SK-N-SH treated with all-trans-retinoic acid at 6 μM for 48 hours (cell line): ENCODE measurements around the gene ZNF595.

Experiments
- ATAC-seq: fragments of 200-7000 bp; cut with Tn5 transposase; 3 replicates; pipeline ENCODE4 v1.9.1; 2020; ENCODE audit warnings: mild to moderate bottlenecking, moderate library complexity
- ARNTL ChIP-seq: fragments of 450-650 bp; formaldehyde crosslinking; IDR thresholded peaks from 2 replicates; pipeline ENCODE4 v1.5.0; 2020; ENCODE audit warnings: low read depth, mild to moderate bottlenecking, moderate library complexity, borderline replicate concordance
- CSDC2 ChIP-seq: fragments of 250-450 bp; sonication (Bioruptor Pico); IDR thresholded peaks from 2 replicates; pipeline ENCODE4 v1.5.0; 2020; ENCODE audit warnings: mild to moderate bottlenecking, moderate library complexity
- ESRRG ChIP-seq: fragments of 250-450 bp; sonication (Bioruptor Pico); IDR thresholded peaks from 2 replicates; pipeline ENCODE4 v1.6.1; 2021; ENCODE audit warnings: mild to moderate bottlenecking
- GLIS3 ChIP-seq: fragments of 250-450 bp; sonication (Bioruptor Pico); IDR thresholded peaks from 2 replicates; pipeline ENCODE4 v1.5.0; 2020; ENCODE audit warnings: mild to moderate bottlenecking, moderate library complexity
- ISL1 ChIP-seq: fragments of 250-450 bp; sonication (Bioruptor Pico); IDR thresholded peaks from 2 replicates; pipeline ENCODE4 v2.1.2; 2022; ENCODE audit warnings: mild to moderate bottlenecking, moderate library complexity
- OSR1 ChIP-seq: fragments of 250-450 bp; sonication (Bioruptor Pico); IDR thresholded peaks from 2 replicates; pipeline ENCODE4 v1.8.0; 2022; ENCODE audit warnings: moderate library complexity, mild to moderate bottlenecking, inconsistent platforms
- PPARA ChIP-seq: fragments of 250-450 bp; sonication (Bioruptor Pico); IDR thresholded peaks from 2 replicates; pipeline ENCODE4 v1.5.0; 2020; ENCODE audit warnings: mild to moderate bottlenecking, borderline replicate concordance
- RARB ChIP-seq: fragments of 250-450 bp; sonication (Bioruptor Pico); IDR thresholded peaks from 2 replicates; pipeline ENCODE4 v1.8.0; 2021; ENCODE audit warnings: mild to moderate bottlenecking, moderate library complexity
- TCF4 ChIP-seq: fragments of 250-450 bp; sonication (Bioruptor Pico); IDR thresholded peaks from 2 replicates; pipeline ENCODE4 v1.8.0; 2021; ENCODE audit warnings: mild to moderate bottlenecking, moderate library complexity, borderline replicate concordance
- TOX ChIP-seq: fragments of 250-450 bp; sonication (Bioruptor Pico); IDR thresholded peaks from 2 replicates; pipeline ENCODE4 v1.8.0; 2021; ENCODE audit warnings: mild to moderate bottlenecking, moderate library complexity, borderline replicate concordance
- ZC3H10 ChIP-seq: fragments of 250-450 bp; sonication (Bioruptor Pico); IDR thresholded peaks from 2 replicates; pipeline ENCODE4 v1.5.1; 2021; ENCODE audit warnings: mild to moderate bottlenecking, moderate library complexity
- ZFP3 ChIP-seq: fragments of 250-450 bp; sonication (Bioruptor Pico); IDR thresholded peaks from 2 replicates; pipeline ENCODE4 v1.5.0; 2020; ENCODE audit warnings: mild to moderate bottlenecking, moderate library complexity
- ZFP30 ChIP-seq: fragments of 450-650 bp; formaldehyde crosslinking; IDR thresholded peaks from 2 replicates; pipeline ENCODE4 v1.5.0; 2022; ENCODE audit warnings: mild to moderate bottlenecking, moderate library complexity
- ZNF565 ChIP-seq: fragments of 450-650 bp; formaldehyde crosslinking; conservative IDR thresholded peaks from 2 replicates; pipeline ENCODE4 v1.5.0; 2020; ENCODE audit warnings: low read depth, mild to moderate bottlenecking, moderate library complexity
- ZNF70 ChIP-seq: fragments of 450-650 bp; formaldehyde crosslinking; IDR thresholded peaks from 2 replicates; pipeline ENCODE4 v1.5.0; 2020; ENCODE audit warnings: mild to moderate bottlenecking, moderate library complexity
- ZNF8 ChIP-seq: fragments of 450-650 bp; formaldehyde crosslinking; IDR thresholded peaks from 2 replicates; pipeline ENCODE4 v1.5.0; 2020; ENCODE audit warnings: mild to moderate bottlenecking, moderate library complexity
- TF ChIP-seq, protein P1 (sequence below): fragments of 250-450 bp; sonication (Bioruptor Pico); IDR thresholded peaks from 2 replicates; pipeline ENCODE4 v1.8.0; 2020; ENCODE audit warnings: mild to moderate bottlenecking, moderate library complexity, borderline replicate concordance
- TF ChIP-seq, protein P2 (sequence below): fragments of 250-450 bp; sonication (Bioruptor Pico); IDR thresholded peaks from 2 replicates; pipeline ENCODE4 v1.5.1; 2021; ENCODE audit warnings: mild to moderate bottlenecking, moderate library complexity
- TF ChIP-seq, protein P3 (sequence below): fragments of 250-450 bp; sonication (Bioruptor Pico); IDR thresholded peaks from 2 replicates; pipeline ENCODE4 v1.5.1; 2020; ENCODE audit warnings: low read depth, mild to moderate bottlenecking, moderate library complexity
- TF ChIP-seq, protein P4 (sequence below): fragments of 250-450 bp; sonication (Bioruptor Pico); IDR thresholded peaks from 2 replicates; pipeline ENCODE4 v1.8.0; 2021; ENCODE audit warnings: low read depth, mild to moderate bottlenecking, moderate library complexity, borderline replicate concordance
- TF ChIP-seq, protein P5 (sequence below): fragments of 250-450 bp; sonication (Bioruptor Pico); IDR thresholded peaks from 2 replicates; pipeline ENCODE4 v1.5.0; 2020; ENCODE audit warnings: mild to moderate bottlenecking, moderate library complexity

ZNF595 gene

DNA sequence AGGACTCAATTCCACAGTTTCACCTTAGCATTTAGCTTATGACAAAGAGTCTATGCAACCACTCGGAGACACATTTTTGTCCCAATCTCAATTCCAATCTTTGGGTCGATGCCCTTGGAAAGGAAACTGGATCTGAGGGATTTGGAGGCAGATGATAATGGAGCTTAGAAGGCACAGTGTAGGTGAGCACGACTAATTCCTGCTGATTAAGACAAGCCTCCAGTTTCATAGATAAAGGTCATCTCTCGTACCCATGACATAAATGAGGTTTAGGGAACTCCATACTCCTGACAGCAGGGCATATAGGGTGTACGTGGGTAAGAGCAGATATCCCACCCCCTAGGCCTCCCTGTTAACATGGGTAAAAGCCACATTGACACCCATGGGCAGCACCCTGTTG lies 46.7 kb downstream of the ZNF595 start:
- ATAC-seq: no peak
- TF ChIP-seq, protein P1, sequence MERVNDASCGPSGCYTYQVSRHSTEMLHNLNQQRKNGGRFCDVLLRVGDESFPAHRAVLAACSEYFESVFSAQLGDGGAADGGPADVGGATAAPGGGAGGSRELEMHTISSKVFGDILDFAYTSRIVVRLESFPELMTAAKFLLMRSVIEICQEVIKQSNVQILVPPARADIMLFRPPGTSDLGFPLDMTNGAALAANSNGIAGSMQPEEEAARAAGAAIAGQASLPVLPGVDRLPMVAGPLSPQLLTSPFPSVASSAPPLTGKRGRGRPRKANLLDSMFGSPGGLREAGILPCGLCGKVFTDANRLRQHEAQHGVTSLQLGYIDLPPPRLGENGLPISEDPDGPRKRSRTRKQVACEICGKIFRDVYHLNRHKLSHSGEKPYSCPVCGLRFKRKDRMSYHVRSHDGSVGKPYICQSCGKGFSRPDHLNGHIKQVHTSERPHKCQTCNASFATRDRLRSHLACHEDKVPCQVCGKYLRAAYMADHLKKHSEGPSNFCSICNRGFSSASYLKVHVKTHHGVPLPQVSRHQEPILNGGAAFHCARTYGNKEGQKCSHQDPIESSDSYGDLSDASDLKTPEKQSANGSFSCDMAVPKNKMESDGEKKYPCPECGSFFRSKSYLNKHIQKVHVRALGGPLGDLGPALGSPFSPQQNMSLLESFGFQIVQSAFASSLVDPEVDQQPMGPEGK: no peak
- no peak for TF ChIP-seq ZNF565
- no peak for TF ChIP-seq PPARA
- no peak for TF ChIP-seq ZFP3
- no peak for TF ChIP-seq ZNF70 (CRISPR knock-in tag)
- TF ChIP-seq, protein P2, sequence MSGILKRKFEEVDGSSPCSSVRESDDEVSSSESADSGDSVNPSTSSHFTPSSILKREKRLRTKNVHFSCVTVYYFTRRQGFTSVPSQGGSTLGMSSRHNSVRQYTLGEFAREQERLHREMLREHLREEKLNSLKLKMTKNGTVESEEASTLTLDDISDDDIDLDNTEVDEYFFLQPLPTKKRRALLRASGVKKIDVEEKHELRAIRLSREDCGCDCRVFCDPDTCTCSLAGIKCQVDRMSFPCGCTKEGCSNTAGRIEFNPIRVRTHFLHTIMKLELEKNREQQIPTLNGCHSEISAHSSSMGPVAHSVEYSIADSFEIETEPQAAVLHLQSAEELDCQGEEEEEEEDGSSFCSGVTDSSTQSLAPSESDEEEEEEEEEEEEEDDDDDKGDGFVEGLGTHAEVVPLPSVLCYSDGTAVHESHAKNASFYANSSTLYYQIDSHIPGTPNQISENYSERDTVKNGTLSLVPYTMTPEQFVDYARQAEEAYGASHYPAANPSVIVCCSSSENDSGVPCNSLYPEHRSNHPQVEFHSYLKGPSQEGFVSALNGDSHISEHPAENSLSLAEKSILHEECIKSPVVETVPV: no peak
- no peak for TF ChIP-seq ESRRG (CRISPR knock-in tag)
- no peak for TF ChIP-seq OSR1 (CRISPR knock-in tag)
- no peak for TF ChIP-seq ISL1 (CRISPR knock-in tag)
- TF ChIP-seq ZNF8 (CRISPR knock-in tag): no peak
- TF ChIP-seq TCF4 (CRISPR knock-in tag): no peak
- no peak for TF ChIP-seq ZC3H10 (CRISPR knock-in tag)
- TF ChIP-seq CSDC2 (CRISPR knock-in tag): no peak
- no peak for TF ChIP-seq GLIS3

DNA sequence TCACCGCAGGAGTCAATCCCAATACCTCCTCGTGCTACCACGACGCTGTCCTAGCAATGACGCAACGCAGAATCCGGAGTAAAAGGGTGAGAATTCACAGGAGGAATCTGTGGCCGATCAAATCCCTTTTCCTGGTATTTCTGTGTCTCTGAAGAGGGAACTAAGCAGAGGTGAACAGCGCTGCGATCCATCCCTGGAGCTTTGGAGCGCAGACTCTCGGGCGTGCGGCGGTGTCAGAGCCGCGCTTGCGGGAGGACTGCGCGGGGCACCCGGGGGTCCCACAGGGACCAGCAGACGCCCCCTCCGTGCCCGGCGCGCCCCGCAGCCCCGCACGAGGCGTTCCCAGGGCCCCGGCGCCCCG lies 53.9 kb downstream of the ZNF595 start:
- TF ChIP-seq RARB (CRISPR knock-in tag): no peak
- TF ChIP-seq ZFP30: no peak
- no peak for TF ChIP-seq ESRRG (CRISPR knock-in tag)
- TF ChIP-seq OSR1 (CRISPR knock-in tag): no peak
- TF ChIP-seq, protein P1: no peak
- no peak for TF ChIP-seq ZNF565
- TF ChIP-seq, protein P3, sequence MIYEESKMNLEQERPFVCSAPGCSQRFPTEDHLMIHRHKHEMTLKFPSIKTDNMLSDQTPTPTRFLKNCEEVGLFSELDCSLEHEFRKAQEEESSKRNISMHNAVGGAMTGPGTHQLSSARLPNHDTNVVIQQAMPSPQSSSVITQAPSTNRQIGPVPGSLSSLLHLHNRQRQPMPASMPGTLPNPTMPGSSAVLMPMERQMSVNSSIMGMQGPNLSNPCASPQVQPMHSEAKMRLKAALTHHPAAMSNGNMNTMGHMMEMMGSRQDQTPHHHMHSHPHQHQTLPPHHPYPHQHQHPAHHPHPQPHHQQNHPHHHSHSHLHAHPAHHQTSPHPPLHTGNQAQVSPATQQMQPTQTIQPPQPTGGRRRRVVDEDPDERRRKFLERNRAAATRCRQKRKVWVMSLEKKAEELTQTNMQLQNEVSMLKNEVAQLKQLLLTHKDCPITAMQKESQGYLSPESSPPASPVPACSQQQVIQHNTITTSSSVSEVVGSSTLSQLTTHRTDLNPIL (CRISPR knock-in tag): no peak
- no peak for TF ChIP-seq TCF4 (CRISPR knock-in tag)
- TF ChIP-seq, protein P4, sequence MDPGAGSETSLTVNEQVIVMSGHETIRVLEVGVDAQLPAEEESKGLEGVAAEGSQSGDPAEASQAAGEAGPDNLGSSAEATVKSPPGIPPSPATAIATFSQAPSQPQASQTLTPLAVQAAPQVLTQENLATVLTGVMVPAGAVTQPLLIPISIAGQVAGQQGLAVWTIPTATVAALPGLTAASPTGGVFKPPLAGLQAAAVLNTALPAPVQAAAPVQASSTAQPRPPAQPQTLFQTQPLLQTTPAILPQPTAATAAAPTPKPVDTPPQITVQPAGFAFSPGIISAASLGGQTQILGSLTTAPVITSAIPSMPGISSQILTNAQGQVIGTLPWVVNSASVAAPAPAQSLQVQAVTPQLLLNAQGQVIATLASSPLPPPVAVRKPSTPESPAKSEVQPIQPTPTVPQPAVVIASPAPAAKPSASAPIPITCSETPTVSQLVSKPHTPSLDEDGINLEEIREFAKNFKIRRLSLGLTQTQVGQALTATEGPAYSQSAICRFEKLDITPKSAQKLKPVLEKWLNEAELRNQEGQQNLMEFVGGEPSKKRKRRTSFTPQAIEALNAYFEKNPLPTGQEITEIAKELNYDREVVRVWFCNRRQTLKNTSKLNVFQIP (CRISPR knock-in tag): no peak
- TF ChIP-seq ZNF70 (CRISPR knock-in tag): no peak
- no peak for TF ChIP-seq GLIS3
- no peak for TF ChIP-seq ISL1 (CRISPR knock-in tag)
- TF ChIP-seq PPARA: no peak
- TF ChIP-seq CSDC2 (CRISPR knock-in tag): no peak
- TF ChIP-seq, protein P5, sequence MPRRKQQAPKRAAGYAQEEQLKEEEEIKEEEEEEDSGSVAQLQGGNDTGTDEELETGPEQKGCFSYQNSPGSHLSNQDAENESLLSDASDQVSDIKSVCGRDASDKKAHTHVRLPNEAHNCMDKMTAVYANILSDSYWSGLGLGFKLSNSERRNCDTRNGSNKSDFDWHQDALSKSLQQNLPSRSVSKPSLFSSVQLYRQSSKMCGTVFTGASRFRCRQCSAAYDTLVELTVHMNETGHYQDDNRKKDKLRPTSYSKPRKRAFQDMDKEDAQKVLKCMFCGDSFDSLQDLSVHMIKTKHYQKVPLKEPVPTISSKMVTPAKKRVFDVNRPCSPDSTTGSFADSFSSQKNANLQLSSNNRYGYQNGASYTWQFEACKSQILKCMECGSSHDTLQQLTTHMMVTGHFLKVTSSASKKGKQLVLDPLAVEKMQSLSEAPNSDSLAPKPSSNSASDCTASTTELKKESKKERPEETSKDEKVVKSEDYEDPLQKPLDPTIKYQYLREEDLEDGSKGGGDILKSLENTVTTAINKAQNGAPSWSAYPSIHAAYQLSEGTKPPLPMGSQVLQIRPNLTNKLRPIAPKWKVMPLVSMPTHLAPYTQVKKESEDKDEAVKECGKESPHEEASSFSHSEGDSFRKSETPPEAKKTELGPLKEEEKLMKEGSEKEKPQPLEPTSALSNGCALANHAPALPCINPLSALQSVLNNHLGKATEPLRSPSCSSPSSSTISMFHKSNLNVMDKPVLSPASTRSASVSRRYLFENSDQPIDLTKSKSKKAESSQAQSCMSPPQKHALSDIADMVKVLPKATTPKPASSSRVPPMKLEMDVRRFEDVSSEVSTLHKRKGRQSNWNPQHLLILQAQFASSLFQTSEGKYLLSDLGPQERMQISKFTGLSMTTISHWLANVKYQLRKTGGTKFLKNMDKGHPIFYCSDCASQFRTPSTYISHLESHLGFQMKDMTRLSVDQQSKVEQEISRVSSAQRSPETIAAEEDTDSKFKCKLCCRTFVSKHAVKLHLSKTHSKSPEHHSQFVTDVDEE (CRISPR knock-in tag): no peak
- TF ChIP-seq ARNTL (CRISPR knock-in tag): no peak
- TF ChIP-seq ZC3H10 (CRISPR knock-in tag): no peak
- TF ChIP-seq ZNF8 (CRISPR knock-in tag): no peak
- no peak for TF ChIP-seq TOX
- no peak for ATAC-seq
